Measurements from ENCODE around the gene KCND3.

KCND3 gene

DNA sequence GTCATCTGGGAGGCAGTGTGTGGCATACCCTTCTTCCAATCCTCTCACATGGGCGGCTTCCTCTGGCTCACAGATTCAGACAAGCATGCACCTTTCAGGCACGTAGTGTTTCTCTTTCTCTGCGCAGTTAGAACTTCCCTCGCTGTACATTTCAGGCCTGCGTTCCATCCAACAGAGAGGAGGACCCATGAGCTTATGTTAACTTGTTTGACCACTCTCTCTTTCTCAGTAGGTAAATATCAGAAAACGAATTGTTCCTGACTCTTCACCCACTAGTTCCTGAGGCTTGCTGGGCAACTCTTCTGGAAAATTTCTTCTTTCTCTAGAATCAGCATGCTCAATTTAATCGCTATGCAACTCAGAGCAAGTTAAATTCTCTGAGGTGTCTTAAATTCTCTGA is 148.3 kb downstream of the KCND3 start:
- DNase-seq = no peak

DNA sequence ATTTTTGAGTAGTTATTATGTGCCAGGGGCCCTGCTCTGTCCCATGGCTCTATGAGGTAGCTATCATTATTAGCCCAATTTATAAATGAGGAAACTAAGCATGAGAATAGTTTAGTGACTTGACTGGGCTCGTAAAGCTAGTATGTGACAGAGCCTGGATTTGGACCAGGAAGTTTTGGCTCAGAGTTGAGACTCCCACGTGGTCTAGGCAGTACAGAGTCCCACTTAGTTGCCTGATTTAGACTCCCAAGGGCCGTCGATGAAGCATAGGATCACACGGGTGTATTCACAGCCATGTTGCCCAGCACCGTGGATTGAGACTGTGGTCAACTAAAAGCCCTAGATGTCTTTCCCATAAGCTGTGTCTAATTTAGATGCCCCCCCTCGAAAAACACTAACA is 152.1 kb downstream of the KCND3 start:
- no peak for DNase-seq

DNA sequence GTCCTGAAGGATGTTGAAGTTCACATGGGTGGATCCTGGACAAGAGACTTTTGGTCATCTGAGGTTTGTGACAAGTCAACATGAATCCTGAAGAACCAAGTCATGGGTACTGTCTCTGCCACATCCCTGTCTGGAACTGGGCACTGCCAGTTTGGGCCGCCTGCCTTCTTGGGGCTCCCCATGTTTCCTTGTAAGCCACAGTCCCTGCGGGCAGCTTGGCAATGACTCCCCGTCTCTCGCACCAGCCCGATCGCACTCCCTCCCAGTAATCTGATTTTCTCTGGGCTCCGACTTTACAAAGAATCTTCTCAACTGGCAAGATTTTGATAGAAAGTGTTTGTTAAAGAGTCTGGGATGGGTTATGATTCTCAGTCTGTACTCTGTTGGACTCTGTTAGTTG is 153.4 kb downstream of the KCND3 start:
- no peak for DNase-seq

DNA sequence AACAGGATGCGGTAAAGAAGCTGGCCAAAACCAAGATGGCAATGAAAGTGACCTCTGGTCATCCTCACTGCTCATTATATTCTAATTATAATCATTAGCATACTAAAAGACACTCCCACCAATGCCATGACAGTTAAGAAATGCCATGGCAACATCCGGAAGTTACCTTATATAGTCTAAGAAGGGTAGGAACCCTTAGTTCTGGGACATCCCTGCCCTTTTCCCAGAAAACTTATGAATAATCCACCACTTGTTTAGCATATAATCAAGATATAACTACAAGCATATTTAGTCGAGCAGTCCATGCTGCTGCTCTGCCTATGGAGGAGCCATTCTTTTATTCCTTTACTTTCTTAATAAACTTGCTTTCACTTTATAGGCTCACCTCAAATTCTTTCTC is 154.0 kb downstream of the KCND3 start:
- DNase-seq = no peak

DNA sequence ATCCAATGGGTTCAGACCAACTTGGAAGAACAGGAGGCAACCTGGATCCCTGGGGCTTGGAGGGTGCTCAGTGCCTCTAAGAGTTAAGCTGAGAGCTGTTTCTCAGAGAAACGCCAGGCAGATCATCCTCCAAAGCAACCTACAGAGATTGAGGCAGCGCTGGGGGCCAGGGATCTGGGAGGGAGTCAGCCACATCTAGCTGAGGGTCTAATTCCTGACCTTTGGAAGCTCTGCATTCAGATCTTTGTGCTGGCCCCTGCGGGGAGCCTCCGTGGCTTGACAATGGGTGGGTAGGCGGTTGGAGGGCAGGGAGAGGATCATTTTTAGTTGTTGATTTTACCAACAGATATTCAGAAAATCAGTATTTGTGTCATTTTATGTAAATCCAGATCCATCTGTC is 154.5 kb downstream of the KCND3 start:
- no peak for DNase-seq

DNA sequence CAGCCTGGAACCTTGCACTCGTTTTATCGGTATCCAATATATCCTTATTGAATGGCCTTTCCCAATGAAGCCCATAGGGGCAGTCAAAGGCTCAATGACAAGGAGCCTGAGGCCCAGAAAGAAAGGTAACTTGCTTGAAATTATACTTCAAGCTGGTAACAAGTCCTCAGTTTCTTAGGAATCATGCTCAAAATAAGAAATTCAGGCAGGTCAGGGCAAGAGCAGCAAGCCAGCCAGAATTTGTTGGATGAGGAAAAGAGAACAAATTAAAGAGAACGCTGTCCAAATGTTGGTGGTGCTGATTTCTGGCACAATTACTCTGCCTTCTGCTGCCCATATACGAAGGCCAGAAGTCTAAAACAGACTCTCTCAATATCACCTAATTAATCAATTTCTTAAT is 156.1 kb downstream of the KCND3 start:
- DNase-seq = peak; percentile 30

DNA sequence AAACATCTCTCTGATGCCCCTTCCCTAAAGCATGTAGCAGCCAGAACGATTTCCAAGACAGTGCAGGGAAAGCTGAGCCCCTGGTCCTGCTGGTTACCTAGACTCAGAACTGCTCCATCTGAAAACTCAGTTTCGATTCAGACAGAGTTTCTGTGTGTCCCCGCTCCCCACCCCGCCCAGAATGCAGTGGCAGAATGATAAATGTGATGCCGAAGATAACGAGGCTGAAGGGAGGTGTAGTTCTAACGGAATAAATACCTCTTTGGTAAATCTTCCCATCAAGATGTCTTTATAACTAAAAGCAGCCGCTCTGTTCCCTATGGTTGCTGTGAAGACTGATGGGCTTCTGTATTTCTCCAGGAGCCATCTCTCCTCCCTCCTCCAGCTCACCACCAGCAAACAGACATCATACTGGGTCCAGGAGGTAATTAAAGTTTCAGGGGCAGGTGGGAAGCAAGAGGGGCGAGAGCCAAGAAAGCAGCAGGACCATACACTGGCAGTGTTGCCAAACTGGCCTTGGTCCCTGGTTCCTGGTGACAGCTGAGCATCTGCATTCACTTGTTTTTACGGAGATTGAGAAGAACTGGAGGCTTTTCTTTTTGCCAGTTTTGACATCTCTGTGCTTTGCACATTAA is 156.8 kb downstream of the KCND3 start:
- DNase-seq = peak; percentile 22

DNA sequence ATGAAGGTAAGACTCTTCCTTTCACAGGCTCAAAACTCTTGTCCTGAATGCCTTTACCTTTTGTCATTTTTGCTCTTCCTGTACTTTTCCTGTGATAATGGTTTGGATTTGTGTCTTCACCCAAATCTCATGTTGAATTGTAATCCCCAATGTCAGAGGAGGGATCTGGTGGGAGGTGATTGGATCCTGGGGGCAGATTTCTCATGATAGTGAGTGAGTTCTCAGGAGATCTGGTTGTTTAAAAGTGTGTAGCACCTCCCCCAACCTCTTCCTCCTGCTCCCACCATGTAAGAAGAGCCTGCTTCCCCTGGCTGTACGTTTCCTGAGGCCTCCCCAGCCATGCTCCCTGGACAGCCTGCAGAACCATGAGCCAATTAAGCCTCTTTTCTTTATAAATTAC is 158.3 kb downstream of the KCND3 start:
- DNase-seq = no peak

DNA sequence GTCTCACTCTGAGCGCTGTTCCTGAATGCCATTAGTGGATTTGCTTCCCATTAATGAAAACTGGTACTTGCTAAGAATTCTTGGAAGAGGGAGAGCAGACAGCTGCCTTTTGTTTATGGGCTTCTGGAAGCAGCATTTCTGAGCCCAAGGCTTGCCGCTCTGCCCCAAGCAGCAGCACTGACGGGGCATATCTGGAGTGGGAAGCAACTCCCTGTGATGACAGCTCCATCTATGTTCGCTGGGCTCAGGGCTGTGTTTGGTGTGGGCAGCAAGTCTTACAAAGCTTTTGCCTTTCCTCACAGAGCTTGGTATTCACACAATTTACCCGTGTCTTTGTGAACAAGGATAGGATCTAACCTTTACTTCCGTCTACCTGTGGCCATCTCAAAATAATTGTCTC is 161.5 kb downstream of the KCND3 start:
- DNase-seq = no peak

DNA sequence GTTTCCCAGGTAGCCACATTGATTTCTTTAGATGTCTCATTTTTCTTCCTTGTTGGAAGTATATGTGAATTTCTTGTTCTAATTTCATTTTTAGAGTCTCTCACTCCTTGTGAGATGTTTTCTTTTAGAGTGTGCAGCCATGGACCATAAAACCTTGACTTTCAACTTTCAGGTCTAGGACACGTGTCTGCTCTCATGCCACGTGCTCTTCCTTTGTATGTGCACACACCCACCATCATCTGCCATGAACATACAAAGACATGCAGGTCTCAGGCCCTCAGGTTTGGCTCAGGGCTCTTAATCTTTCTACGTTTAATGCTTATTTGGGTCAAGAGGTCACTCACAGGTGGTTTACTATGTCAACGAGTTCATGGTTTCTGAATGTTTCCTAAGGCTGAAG is 163.2 kb downstream of the KCND3 start:
- DNase-seq = no peak

DNA sequence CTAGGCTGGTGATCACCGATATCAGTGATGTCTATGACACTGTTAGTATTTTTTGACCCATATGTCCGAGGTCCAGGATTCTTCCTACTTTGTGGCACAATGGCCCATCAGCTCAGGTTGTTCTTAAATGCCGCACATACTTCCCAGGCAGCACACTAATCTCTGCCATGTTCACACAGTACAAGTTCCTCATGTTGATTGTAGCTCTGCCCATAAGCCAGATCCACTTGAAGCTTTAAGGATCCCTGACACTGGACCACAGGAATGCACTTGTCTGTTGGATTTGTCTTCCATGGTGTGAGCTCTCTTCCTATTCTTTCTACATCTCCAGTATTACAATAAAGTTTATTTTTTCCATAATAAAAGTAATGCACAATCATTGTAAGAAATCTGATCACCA is 164.3 kb downstream of the KCND3 start:
- no peak for DNase-seq

DNA sequence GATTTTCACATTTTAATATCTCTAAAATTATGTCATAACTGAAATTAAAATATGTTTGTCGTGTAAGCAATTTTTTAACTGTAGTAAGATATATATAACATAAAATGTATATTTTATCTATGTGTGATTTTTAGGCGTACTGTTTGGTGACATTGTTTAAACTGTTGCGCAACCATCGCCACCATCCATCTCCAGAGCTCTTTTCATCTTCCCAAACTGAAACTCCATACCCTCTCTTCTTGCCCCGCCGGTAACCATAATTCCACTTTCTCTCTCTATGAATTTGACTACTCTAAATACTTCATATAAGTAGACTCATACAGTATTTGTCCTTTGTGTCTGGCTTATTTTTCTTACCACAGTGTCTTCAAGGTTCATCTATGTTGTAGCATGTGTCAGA is 167.3 kb downstream of the KCND3 start:
- DNase-seq = no peak

DNA sequence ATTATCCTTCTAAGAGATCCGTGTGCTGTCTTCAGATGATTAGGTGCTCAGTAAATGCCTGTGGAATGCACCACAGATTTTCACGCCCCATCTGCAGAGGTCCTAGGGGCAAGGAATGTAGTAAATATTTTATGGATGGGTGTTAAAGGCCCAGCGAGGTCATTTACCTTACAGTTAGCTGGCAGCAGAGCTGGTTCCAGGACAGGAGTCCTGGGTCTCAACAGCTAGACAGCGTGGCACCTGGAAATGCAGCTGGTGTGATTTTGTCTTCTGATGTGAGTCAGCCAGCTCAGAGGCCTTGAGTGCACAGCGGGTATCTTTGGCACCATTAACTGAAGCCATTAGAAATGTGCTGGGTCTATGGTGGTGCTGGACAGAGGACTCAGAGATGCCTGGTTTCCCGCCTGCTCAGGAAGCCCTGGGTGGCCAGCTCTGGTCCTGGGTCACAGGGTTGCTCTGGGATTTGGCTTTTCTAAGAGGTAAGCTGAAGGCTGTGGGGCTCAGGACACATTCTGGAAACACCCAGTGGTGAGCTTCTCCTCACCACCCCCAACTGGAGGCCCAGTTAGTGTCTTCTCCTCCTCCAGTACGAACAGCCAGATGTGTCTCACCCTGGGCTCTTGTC is 168.2 kb downstream of the KCND3 start:
- no peak for DNase-seq

DNA sequence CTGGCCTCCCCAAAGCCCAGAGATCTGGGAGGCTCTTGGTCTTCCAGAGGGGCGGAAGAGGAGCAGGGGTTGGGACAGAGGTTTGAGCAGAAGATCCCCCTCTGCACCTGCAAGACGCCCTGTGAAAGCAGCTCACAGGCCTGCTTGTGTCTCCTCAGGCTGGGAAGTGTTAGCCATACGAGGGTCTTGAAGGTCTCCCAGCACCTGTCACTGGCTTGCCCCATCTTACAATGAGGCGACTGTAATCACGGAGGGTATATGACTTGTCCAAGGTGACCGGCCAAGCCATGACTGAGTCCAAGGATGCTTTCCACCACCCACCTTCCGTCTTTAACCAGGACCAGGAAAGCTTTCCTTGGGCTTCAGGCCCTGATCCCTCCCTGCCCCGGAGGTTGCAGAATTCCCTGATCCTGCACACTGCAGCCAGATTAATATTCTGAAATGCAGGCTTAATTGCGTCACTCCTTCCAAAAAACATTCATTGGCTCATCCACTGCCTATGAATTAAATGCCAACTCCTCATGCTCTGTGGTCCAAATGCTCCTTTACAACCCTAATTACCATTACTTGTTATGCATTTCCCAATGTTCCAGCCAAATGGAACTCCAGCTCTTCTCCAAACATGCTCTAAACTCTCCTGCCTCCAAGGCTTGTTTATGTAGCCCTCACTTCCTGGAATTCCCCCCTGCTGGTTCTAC is 169.8 kb downstream of the KCND3 start:
- no peak for DNase-seq

DNA sequence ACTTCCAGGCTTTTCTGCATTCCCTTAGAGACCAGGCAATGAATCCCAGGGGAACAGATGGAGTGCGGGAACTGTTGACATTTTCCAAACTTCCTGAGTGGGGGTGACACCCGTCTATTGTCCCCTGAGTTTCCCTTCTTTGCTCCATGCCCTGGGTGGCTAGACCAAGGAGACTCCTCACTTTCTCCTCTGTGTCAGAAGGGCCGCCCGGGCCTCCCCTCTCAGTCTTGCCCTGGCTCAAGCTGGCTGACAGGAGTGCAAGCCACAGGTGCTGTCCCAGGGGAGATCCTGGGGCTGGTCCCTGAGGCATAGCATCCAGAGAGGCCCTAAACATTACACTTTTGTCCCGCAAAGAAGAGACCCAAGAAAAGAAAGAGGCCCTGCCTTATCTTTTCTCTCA is 170.9 kb downstream of the KCND3 start:
- DNase-seq = no peak

DNA sequence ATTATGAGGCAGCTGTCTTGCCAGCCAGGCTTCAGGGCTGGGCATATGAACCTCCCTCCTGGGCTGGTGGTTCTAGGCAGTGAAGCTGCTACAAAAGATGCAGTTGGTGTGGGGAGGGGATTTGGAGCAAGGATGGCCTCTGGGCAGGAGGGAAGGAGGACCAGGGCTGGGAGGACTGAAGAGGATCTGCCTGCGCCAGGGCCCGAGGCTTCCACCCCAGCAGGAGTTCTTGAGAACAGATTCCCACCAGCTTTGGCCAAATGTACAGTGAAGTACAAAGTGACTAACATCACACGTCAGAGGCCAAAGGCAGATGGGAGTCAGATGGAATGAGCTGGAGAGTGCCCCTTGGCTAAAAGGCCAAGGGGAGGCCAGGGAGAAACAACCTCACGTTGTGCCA is 171.4 kb downstream of the KCND3 start:
- DNase-seq = no peak

DNA sequence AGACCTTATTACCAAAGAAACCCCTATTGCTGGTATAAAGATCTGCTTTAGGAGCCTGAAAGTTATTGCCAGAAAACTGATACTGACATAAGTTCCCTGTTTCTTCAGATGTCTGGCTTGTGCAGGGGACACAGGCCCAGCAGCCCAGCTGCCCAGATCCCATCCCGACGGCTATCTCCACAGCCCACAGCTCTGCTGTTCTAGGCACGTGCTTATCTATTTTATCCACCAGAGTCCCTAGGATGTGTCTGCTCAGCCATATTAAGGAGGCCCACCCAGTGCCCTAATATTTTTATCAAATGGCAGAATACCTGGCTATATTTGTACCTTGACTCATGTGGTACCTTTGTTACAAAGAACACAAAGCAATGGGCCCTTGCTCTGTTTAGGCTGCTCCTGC is 174.8 kb downstream of the KCND3 start:
- no peak for DNase-seq

DNA sequence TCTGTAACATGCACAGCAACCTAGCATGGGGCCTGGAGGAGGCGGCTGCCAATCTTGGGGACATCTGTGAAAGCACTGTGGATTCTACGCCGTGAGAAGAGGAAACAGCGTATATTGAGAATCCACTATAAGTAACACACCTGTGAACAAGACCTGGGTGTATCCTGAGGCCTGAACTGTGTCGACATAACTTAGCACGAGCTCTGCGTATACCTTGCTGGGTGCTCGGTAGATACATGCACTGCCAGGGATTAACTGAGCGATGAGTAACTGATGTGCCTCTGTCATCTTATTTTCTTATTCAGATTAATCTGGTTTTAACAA is 175.2 kb downstream of the KCND3 start:
- no peak for DNase-seq

DNA sequence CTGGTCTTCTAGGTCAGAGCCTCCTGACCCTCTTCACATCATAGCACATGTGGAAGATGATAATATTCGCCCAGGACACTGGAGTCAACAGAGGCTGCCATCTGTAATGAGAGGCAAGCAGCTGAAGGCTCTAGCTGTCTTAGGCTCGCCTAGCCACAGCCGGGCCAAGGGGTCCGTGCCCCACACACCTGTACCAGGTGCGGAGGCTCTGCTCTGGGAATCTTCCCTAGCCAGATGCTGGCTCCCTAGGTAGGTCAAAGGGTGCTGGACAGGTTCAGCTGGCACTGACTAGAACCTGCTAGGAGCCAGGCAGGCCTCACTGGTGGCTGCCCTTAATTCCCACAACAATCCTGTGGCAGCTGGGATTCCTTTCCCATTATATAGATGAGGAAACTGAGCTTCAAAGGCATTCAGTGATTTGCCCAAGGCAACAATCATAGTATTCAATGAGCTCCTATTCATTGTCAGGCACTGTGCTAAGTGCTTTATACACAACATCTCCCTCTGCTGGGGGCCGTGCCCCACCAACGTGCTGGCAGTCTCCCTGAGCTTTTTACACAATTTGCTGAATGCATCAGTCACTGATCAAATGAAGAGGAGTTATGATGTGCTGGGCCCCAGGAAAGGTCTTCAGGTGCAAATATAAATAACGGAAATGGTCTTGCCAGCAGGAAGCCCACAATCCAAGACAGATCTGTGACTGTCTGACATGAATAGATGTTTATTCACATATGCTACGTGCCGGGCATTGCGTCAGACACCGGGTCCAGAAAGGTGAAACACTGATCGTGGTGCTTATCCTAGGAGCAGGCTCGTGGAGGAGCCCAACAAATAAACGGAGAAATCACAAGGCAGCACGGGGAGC is 175.8 kb downstream of the KCND3 start:
- DNase-seq = peak; percentile 23

DNA sequence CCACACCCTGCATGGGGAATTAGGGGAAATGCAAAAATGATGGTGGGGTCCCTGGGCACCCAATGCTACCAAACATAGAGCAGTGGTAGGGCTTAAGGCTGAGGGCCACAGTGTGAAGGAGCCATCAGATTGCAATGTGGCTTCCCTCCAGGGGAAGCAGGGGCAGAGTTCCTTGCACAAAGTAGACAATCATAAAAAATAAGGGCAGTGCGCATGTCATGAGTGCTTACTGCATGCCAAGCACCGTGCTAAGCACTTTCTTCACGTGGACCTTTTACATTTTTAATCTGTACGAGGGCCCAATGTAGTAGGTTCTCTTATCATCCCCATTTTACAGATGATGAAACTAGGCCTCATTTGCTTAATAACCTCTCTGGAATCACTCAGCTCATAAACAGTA is 177.2 kb downstream of the KCND3 start:
- DNase-seq = no peak

DNA sequence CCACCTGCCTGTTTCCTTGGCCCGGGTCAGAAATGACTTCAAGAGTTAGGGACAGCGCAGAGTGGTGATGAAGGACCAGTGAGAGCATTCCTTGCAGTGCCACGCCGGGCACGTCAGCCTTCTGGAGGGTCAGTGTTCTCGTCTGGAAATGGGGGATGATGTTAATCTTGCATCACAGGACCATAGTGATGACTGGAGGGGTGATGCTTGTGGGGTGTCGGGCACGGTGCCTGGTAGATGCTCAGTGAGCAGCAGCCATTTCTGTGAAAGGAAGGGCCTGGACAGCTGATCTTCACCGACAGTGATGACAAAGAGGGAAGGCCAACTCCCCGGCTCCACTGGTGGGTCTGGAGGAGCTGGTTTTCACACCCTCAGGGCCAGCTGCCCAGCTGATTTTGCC is 177.6 kb downstream of the KCND3 start:
- DNase-seq = no peak

DNA sequence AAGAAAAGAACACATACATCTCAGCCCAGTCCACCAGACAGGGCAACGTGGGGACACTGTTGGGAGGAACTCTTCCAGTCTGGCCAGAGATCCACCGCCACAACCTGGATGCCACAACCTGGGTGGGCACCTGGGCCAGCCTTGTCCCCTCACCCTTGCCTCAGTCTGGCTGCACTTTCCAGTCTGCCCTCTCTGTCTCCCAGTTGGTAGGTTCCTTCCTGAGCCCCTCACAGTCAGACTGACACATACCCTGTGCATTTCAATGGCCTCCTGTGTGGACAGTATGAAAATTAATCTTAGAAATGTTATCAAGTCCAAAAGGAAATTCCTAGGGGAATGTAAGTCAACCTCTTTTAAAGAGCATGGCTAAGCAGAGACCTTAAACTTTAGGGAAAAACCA is 184.2 kb downstream of the KCND3 start:
- DNase-seq = no peak

DNA sequence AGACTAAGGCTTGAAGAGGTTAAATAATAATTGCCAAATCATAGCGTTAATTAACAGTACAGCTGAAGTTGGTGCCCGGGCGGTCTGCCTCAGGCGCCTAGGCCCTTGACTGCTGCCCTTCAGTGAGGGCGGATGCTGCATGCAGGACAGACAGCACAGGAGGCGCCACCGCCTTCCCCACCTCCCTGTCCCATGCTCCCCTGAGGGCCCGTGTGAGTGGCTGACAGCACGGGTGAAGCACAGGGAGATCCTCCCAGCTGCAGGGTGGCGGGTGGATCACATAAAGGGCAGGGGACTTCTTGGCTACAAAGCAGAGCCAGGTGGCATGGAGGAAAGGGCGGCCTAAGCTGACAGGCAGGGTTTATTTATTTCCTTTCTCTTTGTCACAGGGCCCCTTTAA is 184.7 kb downstream of the KCND3 start:
- peak; percentile 74 for DNase-seq

DNA sequence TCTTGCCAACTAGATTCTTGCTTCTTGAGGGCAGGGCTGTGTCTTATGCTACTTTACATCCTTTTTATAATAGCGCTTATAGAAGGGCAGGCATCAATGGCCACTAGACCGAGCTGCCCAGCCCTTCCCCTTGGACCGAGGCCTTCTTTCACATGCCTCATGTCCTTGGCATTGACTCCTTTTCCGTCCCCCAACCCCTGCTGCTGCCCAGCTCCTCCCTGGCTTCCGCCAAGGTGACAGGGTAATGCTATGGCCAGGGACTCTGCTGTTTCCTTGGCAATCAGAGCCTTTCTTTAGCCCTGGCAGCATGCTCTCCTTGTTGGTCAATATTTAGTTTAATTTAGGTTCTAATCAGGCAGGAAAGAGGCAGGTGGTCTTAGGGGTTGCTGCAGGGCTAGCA is 185.5 kb downstream of the KCND3 start:
- no peak for DNase-seq
